GM18861 (cell line): ENCODE results near the gene ARHGEF10L.

Source experiments
- ATAC-seq: cut with Tn5 transposase; IDR thresholded peaks from one replicate; pipeline ENCODE4 v1.9.1; 2021; ENCODE audit not compliant: unreplicated experiment

The ARHGEF10L gene

GRCh38 chr1:17521946-17522612 is 17.4 kb upstream of the ARHGEF10L start:
- ATAC-seq = no peak

- no peak for ATAC-seq
These were observed 16.0 kb upstream of the ARHGEF10L start for GRCh38 chr1:17523321-17524041.

- ATAC-seq = no peak
These were observed 14.9 kb upstream of the ARHGEF10L start for GRCh38 chr1:17524645-17525044.

GRCh38 chr1:17525996-17526686 is 13.4 kb upstream of the ARHGEF10L start:
- ATAC-seq = no peak

- no peak for ATAC-seq
These were observed 12.2 kb upstream of the ARHGEF10L start for GRCh38 chr1:17527036-17527914.

- no peak for ATAC-seq
These were observed 10.1 kb upstream of the ARHGEF10L start for GRCh38 chr1:17529381-17529780.

GRCh38 chr1:17531343-17531681 is 8.2 kb upstream of the ARHGEF10L start:
- ATAC-seq = no peak

- ATAC-seq = no peak
These were observed 7.6 kb upstream of the ARHGEF10L start for GRCh38 chr1:17531682-17532487.

GRCh38 chr1:17533201-17533600 is 6.3 kb upstream of the ARHGEF10L start:
- no peak for ATAC-seq

GRCh38 chr1:17535300-17535936 is 4.1 kb upstream of the ARHGEF10L start:
- ATAC-seq = no peak

- ATAC-seq = no peak
These were observed 1.5 kb upstream of the ARHGEF10L start for GRCh38 chr1:17538010-17538409.

- no peak for ATAC-seq
These were observed 925 bp upstream of the ARHGEF10L start for GRCh38 chr1:17538428-17539117.

- ATAC-seq = no peak
These were observed 401 bp upstream of the ARHGEF10L start for GRCh38 chr1:17539118-17539476.

- no peak for ATAC-seq
These were observed 930 bp downstream of the ARHGEF10L start for GRCh38 chr1:17540255-17541001.

- no peak for ATAC-seq
These were observed 3.1 kb downstream of the ARHGEF10L start for GRCh38 chr1:17542645-17543044.

- no peak for ATAC-seq
These were observed 5.4 kb downstream of the ARHGEF10L start for GRCh38 chr1:17544776-17545350.

GRCh38 chr1:17545356-17545755 is 5.9 kb downstream of the ARHGEF10L start:
- ATAC-seq = no peak

GRCh38 chr1:17546946-17547670 is 7.6 kb downstream of the ARHGEF10L start:
- no peak for ATAC-seq
